T-helper 17 cell (primary cell): ENCODE results near the gene LSM14A. TPM values are rescaled to one million over a fixed set of nuclear protein-coding genes. Genes with fewer than 3 reads are reported as not detected.

ENCODE experiments used
- total RNA-seq, 4 donors: library from RNA in 2 of 4; stranded (reverse) in 2 of 4; gene quantifications; one replicate each; pipeline ENCODE4 v1.2.3 and lab custom pipeline; 2022 to 2026

LSM14A gene
- total RNA-seq, 2 donors from 2014 or later: 150 to 177 TPM

Other genes with a start within 250 kb of the LSM14A start
- gene GARRE1, start 82.0 kb downstream of the LSM14A start, total RNA-seq: 10 to 100 TPM; 34.4 to 43.6 TPM
- gene GPI, start 192.7 kb downstream of the LSM14A start, total RNA-seq: 100 to 1,000 TPM; 109 to 122 TPM
- gene PDCD2L, start 231.9 kb downstream of the LSM14A start, total RNA-seq: 1 to 10 TPM; 5.9 to 6.2 TPM